Hepatocyte (in vitro differentiated cells): ENCODE results near the gene TENT5C.

ENCODE experiments used
- CTCF ChIP-seq: fragments of 200-600 bp; sonication (generic); IDR thresholded peaks from 2 replicates; pipeline ENCODE4 v1.5.1; 2016; ENCODE audit warnings: antibody characterized with exemption, mild to moderate bottlenecking; ENCODE audit not compliant: poor library complexity
- EZH2 ChIP-seq: fragments of 200-600 bp; sonication (generic); IDR thresholded peaks from 2 replicates; pipeline ENCODE4 v1.6.1; 2016; ENCODE audit warnings: antibody characterized with exemption, mild to moderate bottlenecking, borderline replicate concordance
- EZH2phosphoT487 ChIP-seq: fragments of 200-600 bp; sonication (generic); IDR thresholded peaks from one replicate; pipeline ENCODE4 v1.6.1; 2018; ENCODE audit warnings: antibody characterized with exemption, mild to moderate bottlenecking, low read depth, moderate library complexity; ENCODE audit not compliant: unreplicated experiment, severe bottlenecking

- TF ChIP-seq EZH2phosphoT487 (no peak), CTCF (no peak), EZH2 (no peak)
Observed at GRCh38 chr1:117565745-117566455, 39.9 kb upstream of the TENT5C start.
